ENCODE data around the gene CCDC102A.

Gene CCDC102A

DNA sequence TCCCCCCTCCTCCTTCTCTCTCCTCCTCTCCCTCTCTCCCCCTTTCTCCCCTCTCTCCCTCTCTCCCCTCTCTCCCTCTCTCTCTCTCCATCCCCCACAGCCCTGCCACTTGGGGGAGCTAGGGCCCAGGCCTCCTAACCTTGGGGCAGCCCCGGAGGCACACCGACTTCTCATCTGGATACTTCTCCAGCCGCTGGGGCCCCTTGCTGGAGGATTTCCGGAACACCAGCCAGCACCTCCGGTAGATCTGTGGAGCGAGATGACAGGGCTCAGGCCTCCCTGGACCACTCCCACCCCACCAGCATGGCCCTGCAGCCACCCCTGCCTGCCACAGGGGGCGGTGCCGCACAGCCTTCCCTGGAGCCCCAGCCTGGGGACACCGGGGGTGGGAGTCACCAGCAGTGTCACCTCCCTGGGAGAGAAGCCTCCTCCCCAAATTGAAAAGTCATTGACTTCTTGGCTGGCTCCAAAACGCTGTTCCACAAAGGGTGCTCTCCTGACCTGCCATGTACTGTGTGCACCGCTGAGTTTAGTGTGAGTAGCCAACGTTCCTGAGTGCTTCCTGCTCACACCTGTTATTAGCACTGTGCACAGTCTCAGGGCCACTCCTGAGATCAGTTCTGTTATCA is 60.5 kb downstream of the CCDC102A start (continued):
- TF ChIP-seq, protein P1, sequence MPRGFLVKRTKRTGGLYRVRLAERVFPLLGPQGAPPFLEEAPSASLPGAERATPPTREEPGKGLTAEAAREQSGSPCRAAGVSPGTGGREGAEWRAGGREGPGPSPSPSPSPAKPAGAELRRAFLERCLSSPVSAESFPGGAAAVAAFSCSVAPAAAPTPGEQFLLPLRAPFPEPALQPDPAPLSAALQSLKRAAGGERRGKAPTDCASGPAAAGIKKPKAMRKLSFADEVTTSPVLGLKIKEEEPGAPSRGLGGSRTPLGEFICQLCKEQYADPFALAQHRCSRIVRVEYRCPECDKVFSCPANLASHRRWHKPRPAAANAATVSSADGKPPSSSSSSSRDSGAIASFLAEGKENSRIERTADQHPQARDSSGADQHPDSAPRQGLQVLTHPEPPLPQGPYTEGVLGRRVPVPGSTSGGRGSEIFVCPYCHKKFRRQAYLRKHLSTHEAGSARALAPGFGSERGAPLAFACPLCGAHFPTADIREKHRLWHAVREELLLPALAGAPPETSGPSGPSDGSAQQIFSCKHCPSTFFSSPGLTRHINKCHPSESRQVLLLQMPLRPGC (tag by site-specific recombination; IDR thresholded peaks at IDR 0.05), result no peak
- TF ChIP-seq ZNF366 (tag by site-specific recombination; conservative IDR thresholded peaks at IDR 0.05) (peak; percentile 81), ZNF221 (tag by site-specific recombination; IDR thresholded peaks at IDR 0.05; ENCODE audit: borderline replicate concordance) (no peak), WT1 (tag by site-specific recombination; IDR thresholded peaks at IDR 0.05) (peak; percentile 81), ZNF610 (tag by site-specific recombination; IDR thresholded peaks at IDR 0.05; ENCODE audit: borderline replicate concordance) (no peak), OSR2 (tag by site-specific recombination; IDR thresholded peaks at IDR 0.05) (no peak), ZNF274 (IDR thresholded peaks at IDR 0.05; ENCODE audit: low read length) (no peak), ZNF274 (tag by site-specific recombination; IDR thresholded peaks at IDR 0.05; ENCODE audit: borderline replicate concordance) (no peak), ZEB2 (tag by site-specific recombination; IDR thresholded peaks at IDR 0.05) (no peak), YY1 (tag by site-specific recombination; IDR thresholded peaks at IDR 0.05) (no peak), ZBTB7A (tag by site-specific recombination; IDR thresholded peaks at IDR 0.05; ENCODE audit: low read depth) (no peak), YY2 (tag by site-specific recombination; IDR thresholded peaks at IDR 0.05) (no peak), ZNF140 (tag by site-specific recombination; IDR thresholded peaks at IDR 0.05) (no peak), ZNF404 (tag by site-specific recombination; IDR thresholded peaks at IDR 0.05) (no peak), SP7 (tag by site-specific recombination; IDR thresholded peaks at IDR 0.05) (peak; percentile 60; the same call in 1 of the 2 replicates), ZNF837 (tag by site-specific recombination; IDR thresholded peaks at IDR 0.05) (no peak), HOXD13 (CRISPR knock-in tag; IDR thresholded peaks at IDR 0.05; ENCODE audit: borderline replicate concordance) (no peak), ZNF350 (tag by site-specific recombination; IDR thresholded peaks at IDR 0.05) (no peak), ZNF23 (tag by site-specific recombination; IDR thresholded peaks at IDR 0.05; ENCODE audit: borderline replicate concordance) (no peak)
- TF ChIP-seq, protein P2, sequence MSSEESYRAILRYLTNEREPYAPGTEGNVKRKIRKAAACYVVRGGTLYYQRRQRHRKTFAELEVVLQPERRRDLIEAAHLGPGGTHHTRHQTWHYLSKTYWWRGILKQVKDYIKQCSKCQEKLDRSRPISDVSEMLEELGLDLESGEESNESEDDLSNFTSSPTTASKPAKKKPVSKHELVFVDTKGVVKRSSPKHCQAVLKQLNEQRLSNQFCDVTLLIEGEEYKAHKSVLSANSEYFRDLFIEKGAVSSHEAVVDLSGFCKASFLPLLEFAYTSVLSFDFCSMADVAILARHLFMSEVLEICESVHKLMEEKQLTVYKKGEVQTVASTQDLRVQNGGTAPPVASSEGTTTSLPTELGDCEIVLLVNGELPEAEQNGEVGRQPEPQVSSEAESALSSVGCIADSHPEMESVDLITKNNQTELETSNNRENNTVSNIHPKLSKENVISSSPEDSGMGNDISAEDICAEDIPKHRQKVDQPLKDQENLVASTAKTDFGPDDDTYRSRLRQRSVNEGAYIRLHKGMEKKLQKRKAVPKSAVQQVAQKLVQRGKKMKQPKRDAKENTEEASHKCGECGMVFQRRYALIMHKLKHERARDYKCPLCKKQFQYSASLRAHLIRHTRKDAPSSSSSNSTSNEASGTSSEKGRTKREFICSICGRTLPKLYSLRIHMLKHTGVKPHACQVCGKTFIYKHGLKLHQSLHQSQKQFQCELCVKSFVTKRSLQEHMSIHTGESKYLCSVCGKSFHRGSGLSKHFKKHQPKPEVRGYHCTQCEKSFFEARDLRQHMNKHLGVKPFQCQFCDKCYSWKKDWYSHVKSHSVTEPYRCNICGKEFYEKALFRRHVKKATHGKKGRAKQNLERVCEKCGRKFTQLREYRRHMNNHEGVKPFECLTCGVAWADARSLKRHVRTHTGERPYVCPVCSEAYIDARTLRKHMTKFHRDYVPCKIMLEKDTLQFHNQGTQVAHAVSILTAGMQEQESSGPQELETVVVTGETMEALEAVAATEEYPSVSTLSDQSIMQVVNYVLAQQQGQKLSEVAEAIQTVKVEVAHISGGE (tag by site-specific recombination; conservative IDR thresholded peaks at IDR 0.05; ENCODE audit: low read depth), result 0 out of 2 replicates have a peak, but pooled peaks have one; percentile 10
- TF ChIP-seq, protein P3, sequence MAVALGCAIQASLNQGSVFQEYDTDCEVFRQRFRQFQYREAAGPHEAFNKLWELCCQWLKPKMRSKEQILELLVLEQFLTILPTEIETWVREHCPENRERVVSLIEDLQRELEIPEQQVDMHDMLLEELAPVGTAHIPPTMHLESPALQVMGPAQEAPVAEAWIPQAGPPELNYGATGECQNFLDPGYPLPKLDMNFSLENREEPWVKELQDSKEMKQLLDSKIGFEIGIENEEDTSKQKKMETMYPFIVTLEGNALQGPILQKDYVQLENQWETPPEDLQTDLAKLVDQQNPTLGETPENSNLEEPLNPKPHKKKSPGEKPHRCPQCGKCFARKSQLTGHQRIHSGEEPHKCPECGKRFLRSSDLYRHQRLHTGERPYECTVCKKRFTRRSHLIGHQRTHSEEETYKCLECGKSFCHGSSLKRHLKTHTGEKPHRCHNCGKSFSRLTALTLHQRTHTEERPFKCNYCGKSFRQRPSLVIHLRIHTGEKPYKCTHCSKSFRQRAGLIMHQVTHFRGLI (tag by site-specific recombination; IDR thresholded peaks at IDR 0.05), result no peak
- TF ChIP-seq, protein P4, sequence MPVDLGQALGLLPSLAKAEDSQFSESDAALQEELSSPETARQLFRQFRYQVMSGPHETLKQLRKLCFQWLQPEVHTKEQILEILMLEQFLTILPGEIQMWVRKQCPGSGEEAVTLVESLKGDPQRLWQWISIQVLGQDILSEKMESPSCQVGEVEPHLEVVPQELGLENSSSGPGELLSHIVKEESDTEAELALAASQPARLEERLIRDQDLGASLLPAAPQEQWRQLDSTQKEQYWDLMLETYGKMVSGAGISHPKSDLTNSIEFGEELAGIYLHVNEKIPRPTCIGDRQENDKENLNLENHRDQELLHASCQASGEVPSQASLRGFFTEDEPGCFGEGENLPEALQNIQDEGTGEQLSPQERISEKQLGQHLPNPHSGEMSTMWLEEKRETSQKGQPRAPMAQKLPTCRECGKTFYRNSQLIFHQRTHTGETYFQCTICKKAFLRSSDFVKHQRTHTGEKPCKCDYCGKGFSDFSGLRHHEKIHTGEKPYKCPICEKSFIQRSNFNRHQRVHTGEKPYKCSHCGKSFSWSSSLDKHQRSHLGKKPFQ (tag by site-specific recombination; IDR thresholded peaks at IDR 0.05), result peak; percentile 95
- TF ChIP-seq, protein P5, sequence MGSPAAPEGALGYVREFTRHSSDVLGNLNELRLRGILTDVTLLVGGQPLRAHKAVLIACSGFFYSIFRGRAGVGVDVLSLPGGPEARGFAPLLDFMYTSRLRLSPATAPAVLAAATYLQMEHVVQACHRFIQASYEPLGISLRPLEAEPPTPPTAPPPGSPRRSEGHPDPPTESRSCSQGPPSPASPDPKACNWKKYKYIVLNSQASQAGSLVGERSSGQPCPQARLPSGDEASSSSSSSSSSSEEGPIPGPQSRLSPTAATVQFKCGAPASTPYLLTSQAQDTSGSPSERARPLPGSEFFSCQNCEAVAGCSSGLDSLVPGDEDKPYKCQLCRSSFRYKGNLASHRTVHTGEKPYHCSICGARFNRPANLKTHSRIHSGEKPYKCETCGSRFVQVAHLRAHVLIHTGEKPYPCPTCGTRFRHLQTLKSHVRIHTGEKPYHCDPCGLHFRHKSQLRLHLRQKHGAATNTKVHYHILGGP (tag by site-specific recombination; IDR thresholded peaks at IDR 0.05), result no peak
- TF ChIP-seq, protein P6, sequence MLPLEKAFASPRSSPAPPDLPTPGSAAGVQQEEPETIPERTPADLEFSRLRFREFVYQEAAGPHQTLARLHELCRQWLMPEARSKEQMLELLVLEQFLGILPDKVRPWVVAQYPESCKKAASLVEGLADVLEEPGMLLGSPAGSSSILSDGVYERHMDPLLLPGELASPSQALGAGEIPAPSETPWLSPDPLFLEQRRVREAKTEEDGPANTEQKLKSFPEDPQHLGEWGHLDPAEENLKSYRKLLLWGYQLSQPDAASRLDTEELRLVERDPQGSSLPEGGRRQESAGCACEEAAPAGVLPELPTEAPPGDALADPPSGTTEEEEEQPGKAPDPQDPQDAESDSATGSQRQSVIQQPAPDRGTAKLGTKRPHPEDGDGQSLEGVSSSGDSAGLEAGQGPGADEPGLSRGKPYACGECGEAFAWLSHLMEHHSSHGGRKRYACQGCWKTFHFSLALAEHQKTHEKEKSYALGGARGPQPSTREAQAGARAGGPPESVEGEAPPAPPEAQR (tag by site-specific recombination; IDR thresholded peaks at IDR 0.05), result no peak
- TF ChIP-seq, protein P7, sequence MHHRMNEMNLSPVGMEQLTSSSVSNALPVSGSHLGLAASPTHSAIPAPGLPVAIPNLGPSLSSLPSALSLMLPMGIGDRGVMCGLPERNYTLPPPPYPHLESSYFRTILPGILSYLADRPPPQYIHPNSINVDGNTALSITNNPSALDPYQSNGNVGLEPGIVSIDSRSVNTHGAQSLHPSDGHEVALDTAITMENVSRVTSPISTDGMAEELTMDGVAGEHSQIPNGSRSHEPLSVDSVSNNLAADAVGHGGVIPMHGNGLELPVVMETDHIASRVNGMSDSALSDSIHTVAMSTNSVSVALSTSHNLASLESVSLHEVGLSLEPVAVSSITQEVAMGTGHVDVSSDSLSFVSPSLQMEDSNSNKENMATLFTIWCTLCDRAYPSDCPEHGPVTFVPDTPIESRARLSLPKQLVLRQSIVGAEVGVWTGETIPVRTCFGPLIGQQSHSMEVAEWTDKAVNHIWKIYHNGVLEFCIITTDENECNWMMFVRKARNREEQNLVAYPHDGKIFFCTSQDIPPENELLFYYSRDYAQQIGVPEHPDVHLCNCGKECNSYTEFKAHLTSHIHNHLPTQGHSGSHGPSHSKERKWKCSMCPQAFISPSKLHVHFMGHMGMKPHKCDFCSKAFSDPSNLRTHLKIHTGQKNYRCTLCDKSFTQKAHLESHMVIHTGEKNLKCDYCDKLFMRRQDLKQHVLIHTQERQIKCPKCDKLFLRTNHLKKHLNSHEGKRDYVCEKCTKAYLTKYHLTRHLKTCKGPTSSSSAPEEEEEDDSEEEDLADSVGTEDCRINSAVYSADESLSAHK (tag by site-specific recombination; IDR thresholded peaks at IDR 0.05), result no peak

Data from HEK293 (cell line).